ENCODE measurements around the gene TRPM5.

- TF ChIP-seq CTCF (conservative IDR thresholded peaks at IDR 0.05; ENCODE audit: low read depth in 2 of 2) (no peak), REST (IDR thresholded peaks at IDR 0.05; ENCODE audit: unreplicated experiment) (no peak), POLR2AphosphoS5 (IDR thresholded peaks at IDR 0.05; ENCODE audit: low read depth) (no peak), EZH2 (IDR thresholded peaks at IDR 0.05; ENCODE audit: low read depth, unreplicated experiment) (no peak)
These were observed 12.1 kb downstream of the TRPM5 start for GRCh38 chr11:2432171-2432621.

All from GM23338 (cell line).